Esophagus (tissue), 2 donors: Measurements from ENCODE around the gene ESYT1. TPM values are rescaled to one million over a fixed set of nuclear protein-coding genes. Genes with fewer than 3 reads are reported as not detected.
"Not testable (repeated sequence)": the region's sequence is repeated elsewhere in the genome, so short reads cannot be mapped to it uniquely, and the experiment has no call there.

ENCODE experiments used
- H3K27ac ChIP-seq, 2 donors: one replicate each; pipeline ENCODE4 v1.5.1; 2013; ENCODE audit warnings: low read depth in 2 of 2, mild to moderate bottlenecking in 2 of 2, inconsistent platforms in 1 of 2, low read length in 1 of 2, moderate library complexity in 1 of 2
- H3K27me3 ChIP-seq, 2 donors: one replicate each; pipeline ENCODE4 v1.6.1; 2013; ENCODE audit warnings: low read length in 2 of 2, control low read depth in 1 of 2, mild to moderate bottlenecking in 1 of 2; ENCODE audit not compliant: insufficient read depth in 2 of 2, control insufficient read depth in 1 of 2
- H3K36me3 ChIP-seq, 2 donors: one replicate each; pipeline ENCODE4 v1.6.1; 2013; ENCODE audit warnings: low read length in 1 of 2; ENCODE audit not compliant: control insufficient read depth in 2 of 2, insufficient read depth in 2 of 2
- H3K4me1 ChIP-seq, 2 donors: one replicate each; pipeline ENCODE4 v1.6.1; 2013; ENCODE audit warnings: low read length in 1 of 2; ENCODE audit not compliant: control insufficient read depth in 2 of 2, insufficient read depth in 2 of 2
- H3K4me3 ChIP-seq, 2 donors: one replicate each; pipeline ENCODE4 v1.5.1; 2013; ENCODE audit warnings: low read length in 2 of 2, mild to moderate bottlenecking in 2 of 2, low read depth in 1 of 2, moderate library complexity in 1 of 2
- H3K9me3 ChIP-seq, 2 donors: one replicate each; pipeline ENCODE4 v1.6.1; 2013; ENCODE audit warnings: mild to moderate bottlenecking in 2 of 2, low read depth in 1 of 2, low read length in 1 of 2, moderate library complexity in 1 of 2; ENCODE audit not compliant: control insufficient read depth in 2 of 2, insufficient read depth in 1 of 2
- WGBS, 2 donors: extraction: QIAGEN DNeasy Blood & Tissue Kit; methylation state at CpG; one replicate each; pipeline ENCODE4 v1.1.7; 2013; 5-methylcytosine and 5-hydroxymethylcytosine counted together
- polyA plus RNA-seq, 2 donors: library from polyadenylated mRNA; stranded (reverse); fragments of 200-250 nt; gene quantifications; one replicate each; pipeline ENCODE4 v1.2.3, GENCODE V29; 2013
- donor health status: healthy with polysubstance abuse.
- donor health status: Bipolar disorder and iron deficiency.

ESYT1 gene
- polyA plus RNA-seq, 2 donors = 15.6 to 36.6 TPM

- WGBS, 2 donors = 0% methylated on average over 34 of the region's 34 CpGs
- no peaks in the 10 kb centered on the region for H3K4me1 ChIP-seq
- no peaks in the 10 kb centered on the region for H3K9me3 ChIP-seq
- H3K27ac ChIP-seq = peak within 1 kb of the TSS; percentile 92 to 100
- peaks cover 0 to 17% of the 10 kb centered on the region in 2 donors for H3K36me3 ChIP-seq
- H3K27me3 ChIP-seq = no peaks in the 10 kb centered on the region
- H3K4me3 ChIP-seq = peak within 1 kb of the TSS; percentile 63 to 88
These were observed 11.6 kb upstream of the ESYT1 start, which contains the start of gene RPL41 for GRCh38 chr12:56116267-56117081. TSS of gene RPL41 (plus strand) at chr12:56116633.

DNA sequence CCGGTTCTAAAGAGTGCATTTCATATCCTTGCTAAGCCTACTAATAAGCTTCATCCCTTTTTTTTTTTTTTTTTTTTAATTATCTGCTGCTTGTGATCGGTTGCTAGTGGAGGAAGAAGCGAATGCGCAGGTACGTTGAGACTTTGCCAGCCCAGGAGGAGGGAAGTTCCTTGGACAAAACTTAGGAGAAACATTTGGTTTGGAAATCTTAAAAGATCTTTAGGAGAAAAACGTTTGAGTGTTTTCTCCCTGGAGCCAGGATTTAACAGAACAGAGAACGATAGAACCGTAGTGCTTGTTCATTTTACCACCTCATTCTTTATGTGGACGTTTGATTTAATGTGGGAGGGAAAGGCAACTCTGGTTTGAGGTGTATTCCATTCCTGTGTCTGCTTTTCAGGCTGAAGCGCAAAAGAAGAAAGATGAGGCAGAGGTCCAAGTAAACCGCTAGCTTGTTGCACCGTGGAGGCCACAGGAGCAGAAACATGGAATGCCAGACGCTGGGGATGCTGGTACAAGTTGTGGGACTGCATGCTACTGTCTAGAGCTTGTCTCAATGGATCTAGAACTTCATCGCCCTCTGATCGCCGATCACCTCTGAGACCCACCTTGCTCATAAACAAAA lies 10.9 kb upstream of the ESYT1 start:
- H3K27me3 ChIP-seq, H3K9me3 ChIP-seq, H3K4me1 ChIP-seq: not testable (repeated sequence)
- Histone ChIP-seq H3K4me3 (peak overlapping the region; percentile 63 to 88), H3K36me3 (peaks cover 0 to 15% of the 10 kb centered on the region in 2 donors), H3K27ac (peak overlapping the region; percentile 92 to 100)
- 2 to 3% methylated on average over 12 of the region's 16 CpGs for WGBS, 2 donors

DNA sequence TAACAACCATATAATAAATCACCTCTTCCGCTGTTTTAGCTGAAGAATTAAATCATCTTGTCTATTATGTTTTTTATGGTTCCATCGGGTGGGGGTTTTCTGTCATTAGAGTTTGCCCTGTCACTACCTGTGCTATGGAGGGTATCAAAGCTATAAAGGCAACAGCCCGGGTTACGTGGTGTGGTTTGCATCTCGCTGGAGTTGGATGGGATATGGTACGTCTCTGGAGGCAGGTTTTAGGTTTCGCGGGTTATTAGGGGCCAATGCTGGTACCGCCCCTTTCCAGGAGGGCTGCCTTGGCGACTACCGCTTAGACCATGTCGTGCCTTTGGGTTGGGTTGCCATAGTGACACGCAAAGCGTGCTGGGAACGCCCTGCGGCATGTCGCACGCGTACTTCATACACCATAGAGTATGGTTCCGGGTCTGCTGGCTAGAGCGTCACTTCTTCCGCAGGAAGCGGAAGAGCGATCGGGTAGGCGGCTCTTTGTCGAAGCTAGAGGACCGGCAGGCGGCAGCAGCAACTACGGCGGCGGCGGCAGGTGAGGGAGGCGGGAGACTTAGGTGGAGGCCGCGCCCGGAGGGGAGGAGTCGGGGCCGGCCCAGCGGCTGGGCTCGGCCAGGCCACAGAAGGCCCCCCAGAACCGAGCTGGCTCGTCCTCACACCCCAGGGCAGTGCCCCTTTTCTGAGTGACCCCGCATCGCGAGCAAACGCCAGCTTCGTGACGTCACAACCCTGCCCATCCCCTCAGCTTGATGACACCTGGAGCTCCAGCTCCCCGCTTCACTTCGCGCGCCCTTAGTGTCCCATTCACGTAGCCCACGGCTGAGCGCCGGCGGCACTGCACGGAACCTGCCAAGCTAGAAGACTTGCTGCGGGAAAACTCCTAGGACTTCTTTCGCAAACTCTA lies 10.0 kb upstream of the ESYT1 start, which contains the start of gene ZC3H10:
Gene ZC3H10, plus strand, starts transcription at position 489 of the 910 bp plus-strand sequence. CDS start 2,297 bp downstream, outside the sequence.
- Histone ChIP-seq H3K4me1 (no peaks in the 10 kb centered on the region), H3K27me3 (no peaks in the 10 kb centered on the region), H3K4me3 (peak within 1 kb of the TSS; percentile 74 to 88), H3K36me3 (peaks cover 0 to 9% of the 10 kb centered on the region in 2 donors), H3K27ac (peak within 1 kb of the TSS; percentile 98 to 100), H3K9me3 (no peaks in the 10 kb centered on the region)
- 1% methylated on average over 57 to 61 of the region's 61 CpGs for WGBS, 2 donors

DNA sequence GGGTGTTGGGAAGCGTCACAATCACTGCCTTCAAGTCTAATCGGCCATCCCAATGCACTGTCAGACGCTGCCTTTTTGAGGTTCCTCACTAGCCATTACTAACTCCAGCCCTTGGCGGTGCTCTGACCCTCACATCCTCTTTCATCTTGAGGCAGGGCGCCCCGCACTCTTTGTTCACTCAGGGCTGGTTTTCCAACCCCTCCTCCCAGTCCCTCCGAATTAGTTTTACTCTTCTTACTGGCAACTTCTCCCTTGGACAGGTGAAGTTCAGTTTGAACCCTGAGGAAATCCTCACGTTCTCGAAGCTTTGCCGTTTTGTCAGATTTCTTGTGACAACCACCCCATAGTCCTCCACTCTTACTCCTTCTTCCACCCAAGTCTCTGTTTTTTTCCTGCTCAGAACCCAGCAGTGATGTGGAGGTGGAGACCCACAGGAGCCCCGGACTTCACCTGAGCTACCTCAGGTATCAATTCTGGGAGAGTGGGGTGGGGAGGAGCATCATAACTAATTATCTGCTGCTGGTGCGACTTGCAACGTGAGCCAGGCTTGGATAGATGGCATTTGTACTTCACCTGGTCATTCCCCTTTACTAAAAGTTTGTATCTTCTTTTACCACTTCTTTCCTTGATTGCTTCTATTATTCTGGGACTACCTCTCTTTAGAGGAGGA lies 9.2 kb upstream of the ESYT1 start:
- Histone ChIP-seq H3K4me3 (peak overlapping the region; percentile 57 to 74), H3K4me1 (no peaks in the 10 kb centered on the region), H3K9me3 (no peaks in the 10 kb centered on the region), H3K27me3 (no peaks in the 10 kb centered on the region), H3K36me3 (peaks cover 0 to 9% of the 10 kb centered on the region in 2 donors), H3K27ac (peak overlapping the region; percentile 97 to 98)
- 6 to 7% methylated on average over 13 of the region's 13 CpGs for WGBS, 2 donors

- H3K9me3 ChIP-seq = no peaks in the 10 kb centered on the region
- 0 to 2% methylated on average over 2 of the region's 2 CpGs for WGBS, 2 donors
- H3K4me1 ChIP-seq = no peaks in the 10 kb centered on the region
- no peaks in the 10 kb centered on the region for H3K27me3 ChIP-seq
- no peak overlapping the region for H3K4me3 ChIP-seq
- H3K36me3 ChIP-seq = peaks cover 0 to 9% of the 10 kb centered on the region in 2 donors
- peak overlapping the region; percentile 35 to 98 for H3K27ac ChIP-seq
These were observed 8.7 kb upstream of the ESYT1 start for GRCh38 chr12:56119361-56119796.

GRCh38 chr12:56120158-56120846 lies 7.8 kb upstream of the ESYT1 start:
- H3K4me3 ChIP-seq = no peak overlapping the region
- H3K36me3 ChIP-seq = peaks cover 0 to 9% of the 10 kb centered on the region in 2 donors
- H3K27ac ChIP-seq = peak overlapping the region in 1 of 2 donors; percentile 21
- 88 to 90% methylated on average over 17 of the region's 17 CpGs for WGBS, 2 donors
- no peaks in the 10 kb centered on the region for H3K4me1 ChIP-seq
- no peaks in the 10 kb centered on the region for H3K27me3 ChIP-seq
- no peaks in the 10 kb centered on the region for H3K9me3 ChIP-seq

- Histone ChIP-seq H3K4me3 (no peak overlapping the region), H3K27me3 (no peaks in the 10 kb centered on the region), H3K4me1 (no peaks in the 10 kb centered on the region), H3K36me3 (peaks cover 0 to 9% of the 10 kb centered on the region in 2 donors), H3K27ac (no peak overlapping the region), H3K9me3 (no peaks in the 10 kb centered on the region)
- WGBS, 2 donors = 89% methylated on average over 11 of the region's 11 CpGs
These were observed 6.7 kb upstream of the ESYT1 start for GRCh38 chr12:56121204-56121870.

DNA sequence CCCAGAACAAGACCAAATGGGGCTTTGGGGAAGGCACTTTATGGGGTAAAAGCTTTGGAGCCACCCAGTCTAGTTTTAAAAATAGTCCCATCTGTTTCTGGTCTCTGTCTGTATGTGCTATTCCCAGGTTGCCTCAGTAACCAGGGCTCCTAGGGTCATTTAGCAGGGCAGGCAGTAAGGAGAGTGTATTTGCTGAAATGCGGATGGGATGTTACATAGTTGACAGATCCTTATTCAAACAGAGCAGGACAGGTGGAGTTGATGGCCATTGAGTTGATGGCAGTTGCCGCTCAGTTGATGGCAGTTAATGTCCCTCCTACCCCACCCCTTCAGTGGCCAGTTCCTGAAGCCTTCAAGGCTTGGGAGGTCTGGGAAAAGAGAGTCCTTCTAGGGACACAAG lies 5.4 kb upstream of the ESYT1 start:
- H3K27me3 ChIP-seq = no peaks in the 10 kb centered on the region
- no peak overlapping the region for H3K4me3 ChIP-seq
- no peaks in the 10 kb centered on the region for H3K9me3 ChIP-seq
- H3K27ac ChIP-seq = peak overlapping the region in 1 of 2 donors; percentile 15
- H3K36me3 ChIP-seq = peaks cover 0 to 9% of the 10 kb centered on the region in 2 donors
- 84 to 88% methylated on average over 2 of the region's 2 CpGs for WGBS, 2 donors
- H3K4me1 ChIP-seq = no peaks in the 10 kb centered on the region
